22Rv1 (cell line): ENCODE data around the gene RNF135.

Source experiments
- CTCF ChIP-seq: fragments of 450-650 bp; IDR thresholded peaks from 2 replicates; pipeline ENCODE4 v1.5.1; 2017; ENCODE audit warnings: mild to moderate bottlenecking
- ZFX ChIP-seq: fragments of 450-650 bp; IDR thresholded peaks from 2 replicates; pipeline ENCODE4 v1.6.1; 2017; ENCODE audit warnings: antibody characterized with exemption, borderline replicate concordance

GRCh38 chr17:30969989-30970830 lies 629 bp upstream of the RNF135 start:
- TF ChIP-seq CTCF (no peak), ZFX (no peak)
